Hypothalamus (tissue), 51 donors: Measurements from ENCODE around the gene SYVN1.

ENCODE experiments used
- DNase-seq, 51 donors: peaks; one replicate each; lab custom pipeline; 2025; lab: John Stamatoyannopoulos, UW

The SYVN1 gene

DNA sequence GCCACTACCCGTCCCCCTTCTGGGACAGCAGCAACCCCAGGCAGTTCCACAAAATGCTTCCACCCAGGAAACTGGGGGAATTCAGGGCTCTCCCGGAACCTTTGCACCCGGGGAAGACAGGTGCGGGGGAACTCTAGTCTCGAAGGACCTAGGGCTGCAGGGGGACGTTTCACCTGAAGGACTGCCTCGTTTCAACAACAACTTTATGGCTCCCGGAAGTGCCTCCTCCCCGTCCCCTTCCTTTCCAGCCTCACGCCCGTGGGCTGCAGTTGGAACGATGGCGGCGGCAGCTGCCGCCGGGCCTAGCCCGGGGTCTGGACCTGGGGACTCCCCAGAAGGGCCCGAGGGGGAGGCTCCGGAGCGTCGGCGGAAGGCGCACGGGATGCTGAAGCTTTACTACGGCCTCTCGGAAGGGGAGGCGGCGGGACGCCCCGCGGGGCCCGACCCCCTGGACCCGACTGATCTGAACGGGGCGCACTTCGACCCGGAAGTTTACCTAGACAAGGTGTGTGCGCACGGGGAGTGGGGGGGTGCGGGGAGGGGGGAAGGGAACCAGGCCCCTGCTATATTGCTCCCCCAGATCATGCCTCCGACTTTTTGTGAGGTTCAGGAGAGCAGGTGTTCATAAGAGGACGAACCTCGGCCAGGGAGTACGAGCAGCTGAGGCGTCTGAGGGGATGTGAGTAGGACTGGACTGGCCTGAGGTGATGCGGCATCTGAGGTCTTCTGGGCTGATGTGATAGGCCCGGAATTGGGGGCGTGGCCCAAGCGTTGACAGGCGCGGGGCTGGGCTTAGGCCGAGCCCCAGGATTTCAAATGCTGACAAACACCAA, 38.1 kb downstream of the SYVN1 start, which contains the start of gene VPS51:
VPS51 (plus strand) TSS at position 241 of the 833 bp plus-strand sequence; CDS start at position 278, 37 bp downstream.
- DNase-seq, result peak; percentile 38 to 90 (median 78)

DNA sequence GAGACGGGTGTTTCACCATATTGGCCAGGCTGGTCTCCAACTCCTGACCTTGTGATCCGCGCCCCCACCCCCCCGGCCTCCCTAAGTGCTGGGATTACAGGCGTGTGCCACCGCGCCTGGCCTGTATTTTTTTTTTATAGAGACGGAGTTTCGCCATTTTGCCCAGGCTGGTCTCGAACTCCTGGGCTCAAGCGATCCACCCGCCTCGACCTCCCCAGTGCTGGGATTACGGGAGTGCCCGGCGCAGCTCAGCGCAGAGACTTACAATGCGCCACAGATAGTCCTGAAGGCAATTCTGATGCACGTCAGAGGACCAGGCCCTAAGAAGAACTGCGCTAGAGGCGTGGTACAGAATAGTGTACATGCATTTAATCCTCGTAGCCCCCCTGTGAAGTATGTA, 38.9 kb downstream of the SYVN1 start:
- DNase-seq, result no peak

DNA sequence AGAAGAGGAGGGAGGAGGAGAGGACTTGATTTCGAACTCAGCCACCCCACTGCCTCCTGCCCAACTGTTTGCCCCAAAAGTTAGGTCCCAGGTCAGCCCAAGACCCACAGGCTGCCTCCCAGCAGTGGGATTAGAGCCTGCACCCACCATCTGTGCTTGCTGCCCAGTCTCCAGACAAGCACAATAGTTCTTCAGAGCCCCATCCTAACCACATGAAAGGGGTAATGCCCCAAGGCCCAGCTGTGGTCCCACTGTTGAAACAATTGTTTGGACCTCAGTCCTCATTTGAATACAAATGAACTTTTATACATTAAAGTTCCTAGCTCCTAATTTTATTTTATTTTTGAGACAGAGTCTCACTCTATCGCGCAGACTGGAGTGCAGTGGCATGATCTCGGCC, 43.7 kb downstream of the SYVN1 start:
- peak in 15 of 51 donors; percentile 17 to 63 (median 41) for DNase-seq

- DNase-seq, result no peak
Observed at GRCh38 chr11:65089621-65090020, 44.7 kb downstream of the SYVN1 start.

GRCh38 chr11:65087827-65088226, 46.5 kb downstream of the SYVN1 start:
- no peak for DNase-seq

- DNase-seq, result no peak
Observed at GRCh38 chr11:65087216-65087615, 47.1 kb downstream of the SYVN1 start.

GRCh38 chr11:65086809-65087208, 47.5 kb downstream of the SYVN1 start:
- DNase-seq, result no peak

GRCh38 chr11:65085446-65085845, 48.9 kb downstream of the SYVN1 start:
- no peak for DNase-seq

GRCh38 chr11:65084598-65085375, 49.5 kb downstream of the SYVN1 start:
- no peak for DNase-seq

GRCh38 chr11:65083834-65084597, 50.3 kb downstream of the SYVN1 start, which contains the start of the genes CDCA5 and ZFPL1:
TSS of gene CDCA5 (minus strand) at chr11:65084040. CDS start at chr11:65083978, 62 bp downstream.
TSS of gene ZFPL1 (plus strand) at chr11:65084222. CDS start at chr11:65084699, 477 bp downstream.
- DNase-seq, result peak; percentile 58 to 98 (median 92)

DNA sequence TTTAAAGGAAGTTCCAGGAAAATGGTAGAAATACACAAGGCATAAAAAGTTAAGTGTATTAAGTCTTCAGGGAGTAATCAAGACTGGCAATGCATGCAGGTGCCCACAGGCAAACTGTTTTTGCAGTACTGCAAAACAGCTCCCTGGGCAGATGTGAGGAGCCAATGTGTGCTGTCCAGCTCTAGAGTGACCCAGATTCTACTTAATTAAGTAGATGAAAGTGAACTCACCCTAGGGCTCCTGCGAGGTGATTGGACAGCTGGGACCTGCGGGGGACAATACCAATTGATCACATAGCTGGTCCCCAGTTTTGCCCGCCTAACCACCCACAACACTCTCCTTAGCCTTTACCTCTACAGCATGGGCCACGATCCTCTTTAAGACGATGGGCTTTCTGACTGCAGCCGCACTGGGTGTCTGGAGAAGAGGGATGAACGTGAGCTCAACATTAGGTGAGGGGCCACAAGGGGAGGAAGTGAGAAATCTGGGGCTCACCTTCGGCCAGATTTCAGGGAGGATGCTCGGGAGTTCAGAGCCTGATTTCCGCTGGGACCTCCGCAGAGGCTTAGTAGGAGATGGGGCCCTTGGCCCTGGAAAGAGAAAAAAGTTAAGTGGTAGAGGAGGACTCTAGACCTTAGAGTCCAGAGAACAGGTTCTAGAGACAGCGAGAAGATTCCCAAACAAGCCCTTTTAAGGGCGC, 51.0 kb downstream of the SYVN1 start:
- DNase-seq, result no peak

GRCh38 chr11:65078786-65079342, 55.5 kb downstream of the SYVN1 start:
- DNase-seq, result no peak

- no peak for DNase-seq
Observed at GRCh38 chr11:65078151-65078550, 56.2 kb downstream of the SYVN1 start.

- no peak for DNase-seq
Observed at GRCh38 chr11:65077451-65077850, 56.9 kb downstream of the SYVN1 start.
